ENCODE measurements around the gene ADAM10.

The ADAM10 gene

GRCh38 chr15:58573270-58573669 lies 176.2 kb downstream of the ADAM10 start:
- no peak for DNase-seq

GRCh38 chr15:58572521-58572920 lies 177.0 kb downstream of the ADAM10 start:
- DNase-seq, result no peak

GRCh38 chr15:58571491-58571890 lies 178.0 kb downstream of the ADAM10 start:
- no peak for DNase-seq

GRCh38 chr15:58569455-58569854 lies 180.1 kb downstream of the ADAM10 start:
- no peak for DNase-seq

GRCh38 chr15:58568157-58568571 lies 181.3 kb downstream of the ADAM10 start:
- no peak for DNase-seq

GRCh38 chr15:58566029-58566428 lies 183.5 kb downstream of the ADAM10 start:
- no peak for DNase-seq

GRCh38 chr15:58565619-58566018 lies 183.9 kb downstream of the ADAM10 start:
- DNase-seq, result no peak

- DNase-seq, result no peak
Observed at GRCh38 chr15:58564981-58565380, 184.5 kb downstream of the ADAM10 start.

GRCh38 chr15:58562135-58562534 lies 187.4 kb downstream of the ADAM10 start:
- peak; percentile 50 for DNase-seq

- no peak for DNase-seq
Observed at GRCh38 chr15:58561321-58561720, 188.2 kb downstream of the ADAM10 start.

GRCh38 chr15:58559904-58560588 lies 189.5 kb downstream of the ADAM10 start:
- no peak for DNase-seq

GRCh38 chr15:58558777-58559176 lies 190.7 kb downstream of the ADAM10 start:
- DNase-seq, result no peak

GRCh38 chr15:58556541-58556940 lies 193.0 kb downstream of the ADAM10 start:
- DNase-seq, result no peak

- no peak for DNase-seq
Observed at GRCh38 chr15:58556028-58556361, 193.5 kb downstream of the ADAM10 start.

- no peak for DNase-seq
Observed at GRCh38 chr15:58555162-58556027, 194.1 kb downstream of the ADAM10 start.

GRCh38 chr15:58554758-58555157 lies 194.7 kb downstream of the ADAM10 start:
- no peak for DNase-seq

GRCh38 chr15:58553365-58553918 lies 196.1 kb downstream of the ADAM10 start:
- DNase-seq, result no peak

GRCh38 chr15:58552505-58553364 lies 196.8 kb downstream of the ADAM10 start:
- no peak for DNase-seq

GRCh38 chr15:58551764-58552504 lies 197.6 kb downstream of the ADAM10 start:
- DNase-seq, result no peak

GRCh38 chr15:58551084-58551763 lies 198.3 kb downstream of the ADAM10 start:
- no peak for DNase-seq

- DNase-seq, result no peak
Observed at GRCh38 chr15:58549785-58550074, 199.8 kb downstream of the ADAM10 start.
